CD4-positive, alpha-beta T cell (primary cell): ENCODE measurements around the gene TPSB2. TPM values are rescaled to one million over a fixed set of nuclear protein-coding genes. Genes with fewer than 3 reads are reported as not detected.
"Not testable (repeated sequence)": the region's sequence is repeated elsewhere in the genome, so short reads cannot be mapped to it uniquely, and the experiment has no call there.

Experiments
- ATAC-seq: fragments of 200-7000 bp; cut with Tn5 transposase; one replicate; pipeline ENCODE4 v1.10.0; 2022; ENCODE audit warnings: mild to moderate bottlenecking; ENCODE audit not compliant: poor library complexity
- CTCF ChIA-PET: fragments of 350-600 bp; sonication (Branson Sonifier 250); formaldehyde crosslinking; loops from one replicate; lab custom pipeline; 2021; ENCODE audit warnings: antibody characterized with exemption, inconsistent platforms; lab: Charles Lee
- POLR2A ChIA-PET: fragments of 350-600 bp; sonication (Branson Sonifier 250); formaldehyde crosslinking; loops from one replicate; lab custom pipeline; 2021; ENCODE audit warnings: antibody characterized with exemption, inconsistent platforms; lab: Charles Lee
- DNase-seq, 14 experiments: peaks; one replicate each; pipeline ENCODE4 v3.0.0-alpha.2; 2013 to 2020; ENCODE audit warnings: mixed read lengths in 2 of 14
- H3K27ac ChIP-seq, 2 donors: one replicate each; pipeline versions ENCODE4 v1.5.1 to v1.7.0; 2013; ENCODE audit warnings: low read length in 2 of 2, low read depth in 1 of 2, mild to moderate bottlenecking in 1 of 2
- H3K27me3 ChIP-seq, 2 experiments: 1 replicate in 1 of 2; 2 replicates in 1 of 2; pipeline versions ENCODE4 v1.6.1 to v1.7.0; 2013; ENCODE audit warnings: low read length in 2 of 2, control low read depth in 1 of 2, mild to moderate bottlenecking in 1 of 2, moderate library complexity in 1 of 2; ENCODE audit not compliant: insufficient read depth in 2 of 2, control insufficient read depth in 1 of 2
- H3K36me3 ChIP-seq: one replicate; pipeline ENCODE4 v1.6.1; 2013; ENCODE audit warnings: low read length, control low read depth; ENCODE audit not compliant: insufficient read depth
- H3K4me1 ChIP-seq: one replicate; pipeline ENCODE4 v1.6.1; 2013; ENCODE audit warnings: low read length, control low read depth; ENCODE audit not compliant: insufficient read depth
- H3K4me3 ChIP-seq: one replicate; pipeline ENCODE4 v1.5.1; 2013; ENCODE audit warnings: mild to moderate bottlenecking, low read length, moderate library complexity
- H3K9me3 ChIP-seq, 2 experiments: 1 replicate in 1 of 2; 2 replicates in 1 of 2; pipeline versions ENCODE4 v1.6.1 to v1.7.0; 2013; ENCODE audit warnings: low read length in 2 of 2, mild to moderate bottlenecking in 2 of 2, control low read depth in 1 of 2, moderate library complexity in 1 of 2; ENCODE audit not compliant: control insufficient read depth in 1 of 2, insufficient read depth in 1 of 2
- H3K27ac Mint-ChIP-seq: one replicate; pipeline ENCODE4 v1.8.0; 2020; ENCODE audit warnings: mixed read lengths
- H3K27me3 Mint-ChIP-seq: one replicate; pipeline ENCODE4 v1.8.0; 2021; ENCODE audit warnings: mixed read lengths
- H3K36me3 Mint-ChIP-seq: one replicate; pipeline ENCODE4 v1.8.0; 2021; ENCODE audit warnings: low read depth, mixed read lengths
- H3K4me1 Mint-ChIP-seq: one replicate; pipeline ENCODE4 v1.8.0; 2021; ENCODE audit warnings: low read depth, mixed read lengths
- H3K4me3 Mint-ChIP-seq: one replicate; pipeline ENCODE4 v1.8.0; 2020; ENCODE audit warnings: mild to moderate bottlenecking, mixed read lengths
- H3K9me3 Mint-ChIP-seq: one replicate; pipeline ENCODE4 v1.8.0; 2020; ENCODE audit warnings: mixed read lengths
- CTCF ChIP-seq: fragments of 200-600 bp; IDR thresholded peaks from one replicate; pipeline ENCODE4 v1.8.0; 2022; ENCODE audit warnings: antibody characterized with exemption, mild to moderate bottlenecking
- intact Hi-C, 2 experiments: fragments of 100-400 bp; cut with DNase I in 1 of 2; cut with micrococcal nuclease in 1 of 2; formaldehyde crosslinking; loops; one replicate each; pipeline versions ENCODE4 v1.15.1 to v1.9.0; 2023 to 2025; cut with DNase I, micrococcal nuclease
- polyA plus RNA-seq, 2 donors: library from polyadenylated mRNA; unstranded; fragments of 120-200 nt; gene quantifications; one replicate each; pipeline ENCODE4 v1.2.1, GENCODE V29; 2013
- total RNA-seq, 174 experiments: library from RNA in 2 of 174; stranded (reverse) in 2 of 174; gene quantifications; one replicate each; pipeline ENCODE4 v1.2.3 and lab custom pipeline; 2021 to 2026

Gene TPSB2
- total RNA-seq: not detected
- polyA plus RNA-seq (2013, experiment 1 of 2): not detected
- not detected for polyA plus RNA-seq (2013, experiment 2 of 2)
- total RNA-seq (lab: John Stamatoyannopoulos, UW): 0 to 2.6 (median 0.32) reads per million in 172 experiments

- H3K27ac ChIP-seq, H3K4me3 ChIP-seq, H3K27me3 Mint-ChIP-seq, intact Hi-C loops, ATAC-seq, CTCF ChIA-PET, POLR2A ChIA-PET, H3K9me3 ChIP-seq, H3K36me3 Mint-ChIP-seq, H3K27me3 ChIP-seq, H3K9me3 Mint-ChIP-seq, DNase-seq, H3K4me1 Mint-ChIP-seq, H3K4me1 ChIP-seq, H3K27ac Mint-ChIP-seq, H3K36me3 ChIP-seq, H3K4me3 Mint-ChIP-seq: not testable (repeated sequence)
These were observed at the start of gene TPSB2 for GRCh38 chr16:1230084-1230470. Gene TPSB2, minus strand, starts transcription at chr16:1230184. Its CDS starts 233 bp downstream, at chr16:1229951.

- H3K27me3 Mint-ChIP-seq: peaks cover 16% of the 10 kb centered on the region
- TF ChIP-seq CTCF: no peak
- no peak overlapping the region for H3K27ac ChIP-seq
- H3K9me3 Mint-ChIP-seq: no peaks in the 10 kb centered on the region
- CTCF ChIA-PET: no interaction called here
- no peaks in the 10 kb centered on the region for H3K36me3 Mint-ChIP-seq
- H3K36me3 ChIP-seq: no peaks in the 10 kb centered on the region
- DNase-seq: no peak
- no peak for ATAC-seq
- H3K27ac Mint-ChIP-seq: no peak overlapping the region
- POLR2A ChIA-PET: no interaction called here
- H3K4me1 ChIP-seq: no peaks in the 10 kb centered on the region
- no peak overlapping the region for H3K4me3 Mint-ChIP-seq
- no peak overlapping the region for H3K4me3 ChIP-seq
- H3K4me1 Mint-ChIP-seq: no peaks in the 10 kb centered on the region
- peaks cover 0 to 21% of the 10 kb centered on the region in 2 experiments for H3K27me3 ChIP-seq
- intact Hi-C loops: no loop called here
- H3K9me3 ChIP-seq: no peaks in the 10 kb centered on the region
These were observed 49.3 kb upstream of the TPSB2 start for GRCh38 chr16:1279081-1279944.

- CTCF ChIA-PET: no interaction called here
- intact Hi-C loops: no loop called here
- DNase-seq (no peak), ATAC-seq (no peak)
- H3K4me3 Mint-ChIP-seq: no peak overlapping the region
- POLR2A ChIA-PET: no interaction called here
- H3K27me3 Mint-ChIP-seq: peaks cover 16% of the 10 kb centered on the region
- Histone ChIP-seq H3K9me3 (no peaks in the 10 kb centered on the region), H3K27ac (no peak overlapping the region), H3K27me3 (peaks cover 3 to 19% of the 10 kb centered on the region in 2 experiments), H3K36me3 (no peaks in the 10 kb centered on the region), H3K4me1 (no peaks in the 10 kb centered on the region), H3K4me3 (no peak overlapping the region)
- no peaks in the 10 kb centered on the region for H3K36me3 Mint-ChIP-seq
- no peak for TF ChIP-seq CTCF
- no peaks in the 10 kb centered on the region for H3K4me1 Mint-ChIP-seq
- H3K27ac Mint-ChIP-seq: no peak overlapping the region
- no peaks in the 10 kb centered on the region for H3K9me3 Mint-ChIP-seq
These were observed 48.5 kb upstream of the TPSB2 start for GRCh38 chr16:1278477-1278876.
